Panc1 (cell line): Measurements from ENCODE around the gene ZNF664. TPM values are rescaled to one million over a fixed set of nuclear protein-coding genes. Genes with fewer than 3 reads are reported as not detected.

Source experiments
- ATAC-seq: fragments of 200-7000 bp; cut with Tn5 transposase; 2 replicates; pipeline ENCODE4 v1.9.1; 2020; ENCODE audit warnings: mild to moderate bottlenecking, moderate library complexity
- BruUV-seq: library from RNA; stranded (reverse); fragments of 400-500 nt; replicated peaks from 2 replicates; lab custom pipeline; 2021; lab: Mats Ljungman, UMichigan
- CTCF ChIA-PET: fragments of 300-600 bp; sonication (Branson Sonifier 250); formaldehyde crosslinking; loops from one replicate; lab custom pipeline; 2022; ENCODE audit warnings: antibody characterized with exemption; lab: Charles Lee
- POLR2A ChIA-PET: fragments of 300-600 bp; sonication (Branson Sonifier 250); formaldehyde crosslinking; loops from one replicate; lab custom pipeline; 2022; ENCODE audit warnings: antibody characterized with exemption; lab: Charles Lee
- DNase-seq: peaks from one replicate; pipeline ENCODE4 v3.0.0-alpha.2; 2010; ENCODE audit warnings: low read depth, low spot score
- H3K27ac ChIP-seq: 2 replicates; pipeline ENCODE4 v1.5.1; 2011; ENCODE audit warnings: mild to moderate bottlenecking, low read length, inconsistent platforms
- H3K27me3 ChIP-seq: fragments of 200-500 bp; sonication (Bioruptor generic); 2 replicates; pipeline ENCODE4 v1.6.0; 2014; ENCODE audit warnings: low read length, inconsistent platforms; ENCODE audit not compliant: control insufficient read depth, insufficient read depth
- H3K36me3 ChIP-seq: fragments of 200-500 bp; sonication (Bioruptor generic); 2 replicates; pipeline ENCODE4 v1.5.1; 2014; ENCODE audit warnings: inconsistent platforms, mild to moderate bottlenecking, low read length, moderate library complexity; ENCODE audit not compliant: control insufficient read depth, insufficient read depth
- H3K4me1 ChIP-seq: 2 replicates; pipeline ENCODE4 v1.5.1; 2011; ENCODE audit warnings: inconsistent platforms, mild to moderate bottlenecking, low read length, moderate library complexity; ENCODE audit not compliant: control insufficient read depth, insufficient read depth
- H3K4me3 ChIP-seq, 2 experiments: 2 replicates each; pipeline ENCODE4 v1.5.1; 2011 to 2012; ENCODE audit warnings: low read depth in 2 of 2, low read length in 2 of 2, mild to moderate bottlenecking in 2 of 2, inconsistent platforms in 1 of 2, moderate library complexity in 1 of 2
- H3K9me3 ChIP-seq: fragments of 200-500 bp; sonication (Bioruptor generic); 2 replicates; pipeline ENCODE4 v1.5.1; 2014; ENCODE audit warnings: low read depth, mild to moderate bottlenecking, inconsistent platforms, low read length, moderate library complexity; ENCODE audit not compliant: control insufficient read depth, insufficient read depth
- CTCF ChIP-seq: fragments of 450-650 bp; IDR thresholded peaks from 2 replicates; pipeline ENCODE4 v1.5.1; 2017; ENCODE audit warnings: mild to moderate bottlenecking
- POLR2AphosphoS5 ChIP-seq: IDR thresholded peaks from 2 replicates; pipeline ENCODE4 v1.6.1; 2012; ENCODE audit warnings: mild to moderate bottlenecking, low read depth, low read length, moderate library complexity
- REST ChIP-seq, 2 experiments: IDR thresholded peaks; 2 replicates each; pipeline ENCODE4 v1.6.1; 2011 to 2012; ENCODE audit warnings: low read depth in 2 of 2, control low read depth in 1 of 2, low read length in 1 of 2, mild to moderate bottlenecking in 1 of 2, moderate library complexity in 1 of 2; ENCODE audit not compliant: insufficient read depth in 1 of 2
- SIN3A ChIP-seq: IDR thresholded peaks from 2 replicates; pipeline ENCODE4 v1.6.1; 2012; ENCODE audit warnings: low read depth, mild to moderate bottlenecking, low read length, moderate library complexity, borderline replicate concordance; ENCODE audit not compliant: insufficient read depth
- TCF7L2 ChIP-seq: IDR thresholded peaks from 2 replicates; pipeline ENCODE4 v1.6.1; 2011; ENCODE audit warnings: mild to moderate bottlenecking, low read depth, low read length, inconsistent platforms
- in situ Hi-C: cut with HindIII; loops from 2 replicates; pipeline ENCODE4 v1.10.0; 2016; ENCODE audit warnings: low sequenced_read_pairs, low pct_unique_long_range_greater_than_20kb
- intact Hi-C: fragments of 100-400 bp; cut with micrococcal nuclease; formaldehyde crosslinking; loops from one replicate; pipeline ENCODE4 v1.10.0; 2022; ENCODE audit not compliant: unreplicated experiment
- total RNA-seq: library from RNA; stranded (reverse); gene quantifications from one replicate; pipeline ENCODE4 v1.2.1, GENCODE V29; 2021; ENCODE audit not compliant: unreplicated experiment

The ZNF664 gene
- total RNA-seq, 1 experiment from 2014 or later: 115 TPM

- POLR2A ChIA-PET: no interaction called here
- Histone ChIP-seq H3K4me3 (no peak overlapping the region), H3K27me3 (no peaks in the 10 kb centered on the region), H3K4me1 (no peaks in the 10 kb centered on the region), H3K9me3 (no peaks in the 10 kb centered on the region), H3K36me3 (peaks cover 9% of the 10 kb centered on the region), H3K27ac (no peak overlapping the region)
- intact Hi-C loops (loop anchor here (5.0 kb wide), 2 partner anchors 75 to 180 kb away; no protein-coding TSS in a partner anchor), in situ Hi-C loops (no loop called here)
- no TSS peak for BruUV-seq
- CTCF ChIA-PET: no interaction called here
- TF ChIP-seq CTCF: no peak
- no peak for TF ChIP-seq POLR2AphosphoS5
- no peak for TF ChIP-seq REST (IDR thresholded peaks at IDR 0.05; ENCODE audit: insufficient read depth in 1 of 2, low read depth in 2 of 2, low read length in 1 of 2)
- no peak for TF ChIP-seq SIN3A
- no peak for TF ChIP-seq TCF7L2
- DNase-seq: no peak
- ATAC-seq: no peak
Measured at GRCh38 chr12:123982269-123982668, 9.3 kb downstream of the ZNF664 start.

GRCh38 chr12:123983822-123984485, 10.9 kb downstream of the ZNF664 start:
- DNase-seq (no peak), ATAC-seq (peak; percentile 96)
- no peaks in the 10 kb centered on the region for H3K27me3 ChIP-seq
- POLR2A ChIA-PET: no interaction called here
- no peak for TF ChIP-seq SIN3A
- peak; percentile 84 for TF ChIP-seq CTCF
- TF ChIP-seq REST (IDR thresholded peaks at IDR 0.05; ENCODE audit: insufficient read depth in 1 of 2, low read depth in 2 of 2, low read length in 1 of 2): no peak
- BruUV-seq: no TSS peak
- H3K4me1 ChIP-seq: no peaks in the 10 kb centered on the region
- in situ Hi-C loops: no loop called here
- CTCF ChIA-PET: interaction anchor here (0.6 kb wide), 1 partner anchor 181 kb away, joined by 4 read pairs; no protein-coding TSS in a partner anchor
- peaks cover 12% of the 10 kb centered on the region for H3K36me3 ChIP-seq
- H3K9me3 ChIP-seq: no peaks in the 10 kb centered on the region
- intact Hi-C loops: loop anchor here (5.0 kb wide), 2 partner anchors 77 to 182 kb away; no protein-coding TSS in a partner anchor
- H3K27ac ChIP-seq: no peak overlapping the region
- H3K4me3 ChIP-seq: no peak overlapping the region
